ENCODE data around the gene TULP4. TPM values are rescaled to one million over a fixed set of nuclear protein-coding genes. Genes with fewer than 3 reads are reported as not detected.
A peak's percentile ranks its signal among the peaks of the same experiment; 100 is the strongest.

The TULP4 gene
- total and polyA plus RNA-seq, 10 donors: 1.8 to 143 (median 78.1) TPM

GRCh38 chr6:158512809-158513208, 200.5 kb downstream of the TULP4 start:
- Histone ChIP-seq H3K36me3 (peaks cover 0 to 11% (median 0%) of the 10 kb centered on the region in 6 donors), H3K4me3 (no peak overlapping the region), H3K9me3 (no peaks in the 10 kb centered on the region), H3K27me3 (replicated peaks in 1 of 7) (peaks cover 0 to 21% (median 17%) of the 10 kb centered on the region in 7 donors), H3K27ac (no peak overlapping the region), H3K4me1 (peaks cover 0 to 29% (median 9%) of the 10 kb centered on the region in 6 donors)
- no peak for DNase-seq
- no peak for TF ChIP-seq CTCF (IDR thresholded peaks at IDR 0.05 in 8 of 11, conservative IDR thresholded peaks at IDR 0.05 in 3 of 11)
- no peak for TF ChIP-seq POLR2A (IDR thresholded peaks at IDR 0.05)
- TF ChIP-seq POLR2AphosphoS5 (IDR thresholded peaks at IDR 0.05): no peak
- intact Hi-C loops (cut with DNase I; ENCODE audit: low total_unique reads): loop anchor here (10.0 kb wide), 1 partner anchor 288 kb away; no protein-coding TSS in a partner anchor
- 89 to 95% (median 92%) methylated on average over 4 of the region's 4 CpGs for WGBS, 5 donors

- TF ChIP-seq POLR2A (IDR thresholded peaks at IDR 0.05) (no peak), CTCF (IDR thresholded peaks at IDR 0.05 in 8 of 11, conservative IDR thresholded peaks at IDR 0.05 in 3 of 11) (no peak), POLR2AphosphoS5 (IDR thresholded peaks at IDR 0.05) (no peak)
- Histone ChIP-seq H3K9me3 (no peaks in the 10 kb centered on the region), H3K27ac (no peak overlapping the region), H3K36me3 (peaks cover 0 to 5% (median 0%) of the 10 kb centered on the region in 6 donors), H3K4me1 (peaks cover 6 to 40% (median 17%) of the 10 kb centered on the region in 6 donors), H3K27me3 (replicated peaks in 1 of 7) (peaks cover 0 to 35% (median 25%) of the 10 kb centered on the region in 7 donors), H3K4me3 (no peak overlapping the region)
- WGBS, 5 donors: 34 to 67% (median 50%) methylated on average over 4 of the region's 4 CpGs
- intact Hi-C loops (cut with DNase I; ENCODE audit: low total_unique reads): loop anchor here (10.0 kb wide), 1 partner anchor 289 kb away; no protein-coding TSS in a partner anchor
- no peak for DNase-seq
Measured at GRCh38 chr6:158514176-158514575, 201.9 kb downstream of the TULP4 start.

- no peak for DNase-seq
- Histone ChIP-seq H3K27ac (no peak overlapping the region), H3K4me3 (no peak overlapping the region), H3K9me3 (no peaks in the 10 kb centered on the region), H3K27me3 (replicated peaks in 1 of 7) (peaks cover 0 to 43% (median 33%) of the 10 kb centered on the region in 7 donors), H3K4me1 (peaks cover 6 to 40% (median 17%) of the 10 kb centered on the region in 6 donors), H3K36me3 (peaks cover 0 to 5% (median 0%) of the 10 kb centered on the region in 6 donors)
- 95 to 99% (median 95%) methylated on average over 6 to 8 of the region's 8 CpGs for WGBS, 5 donors
- intact Hi-C loops (cut with DNase I; ENCODE audit: low total_unique reads): loop anchor here (10.0 kb wide), 1 partner anchor 290 kb away; no protein-coding TSS in a partner anchor
- TF ChIP-seq POLR2A (IDR thresholded peaks at IDR 0.05) (no peak), POLR2AphosphoS5 (IDR thresholded peaks at IDR 0.05) (no peak), CTCF (IDR thresholded peaks at IDR 0.05 in 8 of 11, conservative IDR thresholded peaks at IDR 0.05 in 3 of 11) (no peak)
Measured at GRCh38 chr6:158514991-158515390, 202.7 kb downstream of the TULP4 start.

- Histone ChIP-seq H3K4me3 (peak overlapping the region in 3 of 8 donors; percentile 7 to 41 (median 14)), H3K9me3 (no peaks in the 10 kb centered on the region), H3K27ac (no peak overlapping the region), H3K4me1 (peaks cover 6 to 40% (median 17%) of the 10 kb centered on the region in 6 donors), H3K27me3 (replicated peaks in 1 of 7) (peaks cover 0 to 52% (median 35%) of the 10 kb centered on the region in 7 donors), H3K36me3 (no peaks in the 10 kb centered on the region)
- no peak for DNase-seq
- 8 to 26% (median 16%) methylated on average over 17 to 33 of the region's 33 CpGs for WGBS, 5 donors
- intact Hi-C loops (cut with DNase I; ENCODE audit: low total_unique reads): loop anchor here (10.0 kb wide), 1 partner anchor 291 kb away; no protein-coding TSS in a partner anchor
- TF ChIP-seq POLR2AphosphoS5 (IDR thresholded peaks at IDR 0.05) (peak in 1 of 3 donors; percentile 48), POLR2A (IDR thresholded peaks at IDR 0.05) (no peak), CTCF (IDR thresholded peaks at IDR 0.05 in 8 of 11, conservative IDR thresholded peaks at IDR 0.05 in 3 of 11) (no peak)
Measured at GRCh38 chr6:158516098-158516497, 203.8 kb downstream of the TULP4 start.
